GM12872 (cell line): ENCODE measurements around the gene TMTC2.

Experiments
- TF ChIP-seq, protein P1 (sequence below): IDR thresholded peaks from 3 replicates; pipeline ENCODE4 v1.5.1; 2011; ENCODE audit warnings: low read depth, mild to moderate bottlenecking, low read length, moderate library complexity; ENCODE audit not compliant: insufficient read depth

The TMTC2 gene

GRCh38 chr12:82651489-82651888 is 35.2 kb upstream of the TMTC2 start:
- TF ChIP-seq, protein P1, sequence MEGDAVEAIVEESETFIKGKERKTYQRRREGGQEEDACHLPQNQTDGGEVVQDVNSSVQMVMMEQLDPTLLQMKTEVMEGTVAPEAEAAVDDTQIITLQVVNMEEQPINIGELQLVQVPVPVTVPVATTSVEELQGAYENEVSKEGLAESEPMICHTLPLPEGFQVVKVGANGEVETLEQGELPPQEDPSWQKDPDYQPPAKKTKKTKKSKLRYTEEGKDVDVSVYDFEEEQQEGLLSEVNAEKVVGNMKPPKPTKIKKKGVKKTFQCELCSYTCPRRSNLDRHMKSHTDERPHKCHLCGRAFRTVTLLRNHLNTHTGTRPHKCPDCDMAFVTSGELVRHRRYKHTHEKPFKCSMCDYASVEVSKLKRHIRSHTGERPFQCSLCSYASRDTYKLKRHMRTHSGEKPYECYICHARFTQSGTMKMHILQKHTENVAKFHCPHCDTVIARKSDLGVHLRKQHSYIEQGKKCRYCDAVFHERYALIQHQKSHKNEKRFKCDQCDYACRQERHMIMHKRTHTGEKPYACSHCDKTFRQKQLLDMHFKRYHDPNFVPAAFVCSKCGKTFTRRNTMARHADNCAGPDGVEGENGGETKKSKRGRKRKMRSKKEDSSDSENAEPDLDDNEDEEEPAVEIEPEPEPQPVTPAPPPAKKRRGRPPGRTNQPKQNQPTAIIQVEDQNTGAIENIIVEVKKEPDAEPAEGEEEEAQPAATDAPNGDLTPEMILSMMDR = no peak

- TF ChIP-seq, protein P1 = no peak
Measured at GRCh38 chr12:82652071-82652470, 34.6 kb upstream of the TMTC2 start.

- TF ChIP-seq, protein P1 = no peak
Measured at GRCh38 chr12:82655751-82656150, 31.0 kb upstream of the TMTC2 start.

GRCh38 chr12:82659343-82660207 is 27.1 kb upstream of the TMTC2 start:
- TF ChIP-seq, protein P1 = no peak

GRCh38 chr12:82660541-82661325 is 26.0 kb upstream of the TMTC2 start:
- TF ChIP-seq, protein P1 = no peak

- TF ChIP-seq, protein P1 = no peak
Measured at GRCh38 chr12:82663893-82664292, 22.8 kb upstream of the TMTC2 start.

DNA sequence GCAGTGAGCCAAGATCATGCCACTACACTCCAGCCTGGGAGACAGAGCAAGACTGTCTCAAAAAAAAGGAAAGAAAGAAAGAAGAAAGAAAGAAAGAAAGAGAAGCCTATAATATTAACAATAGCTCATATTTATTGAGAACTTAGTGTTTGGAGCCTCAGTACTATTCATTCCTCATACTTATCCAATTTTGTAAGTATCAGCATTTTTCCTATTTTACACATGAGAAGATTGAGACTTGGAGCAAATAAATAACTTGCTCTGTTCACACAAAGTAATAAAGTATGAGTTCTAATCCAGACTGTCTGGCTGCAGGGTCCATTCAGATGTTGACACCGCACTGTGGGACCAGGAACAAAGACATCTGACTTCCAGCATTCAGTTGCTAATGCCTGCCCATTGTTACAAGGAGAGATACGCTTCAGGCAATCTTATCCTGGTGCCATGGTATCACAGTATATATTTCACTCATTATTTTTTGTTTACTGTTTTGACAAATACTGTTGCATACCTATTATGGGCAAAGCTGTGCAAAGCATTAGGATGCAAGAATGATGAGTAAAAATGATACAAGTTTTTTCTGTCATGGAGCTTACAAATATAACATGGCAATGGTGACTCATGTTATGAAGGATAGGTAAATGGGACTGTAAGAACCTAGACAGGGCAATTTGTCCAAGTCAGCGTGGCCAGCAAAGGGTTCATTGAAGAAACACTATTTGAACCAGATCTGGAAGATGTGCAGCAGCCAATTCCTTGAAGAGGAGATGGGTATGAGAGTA is 21.4 kb upstream of the TMTC2 start:
- TF ChIP-seq, protein P1 = no peak
